Measurements from ENCODE around the gene NLE1.

The NLE1 gene

GRCh38 chr17:35141681-35142466 is at the start of gene NLE1:
Gene NLE1 (minus strand): TSS chr17:35142303. CDS start chr17:35142275, 28 bp downstream.
- POLR2A ChIA-PET, result interaction anchor here (0.8 to 1.8 kb wide), 6 partner anchors 8 to 563 kb away, joined by 3 to 6 read pairs (median 5); partner anchors contain the start of genes RAD51D and SLFN11
- DNase-seq (ENCODE audit: extremely low spot score), result peak; percentile 79
- CTCF ChIA-PET, result no interaction called here

GRCh38 chr17:35191001-35191695 is 49.0 kb upstream of the NLE1 start:
- TF ChIP-seq FOXK2 (IDR thresholded peaks at IDR 0.05) (no peak), ELF4 (IDR thresholded peaks at IDR 0.05) (no peak), SP1 (IDR thresholded peaks at IDR 0.05) (no peak), CTBP1 (IDR thresholded peaks at IDR 0.05; ENCODE audit: borderline replicate concordance) (no peak), PKNOX1 (IDR thresholded peaks at IDR 0.05) (no peak), L3MBTL2 (conservative IDR thresholded peaks at IDR 0.05) (no peak), TARDBP (IDR thresholded peaks at IDR 0.05) (no peak), FOXM1 (IDR thresholded peaks at IDR 0.05; ENCODE audit: borderline replicate concordance) (no peak), LEF1 (IDR thresholded peaks at IDR 0.05; ENCODE audit: borderline replicate concordance) (no peak), ARNT (IDR thresholded peaks at IDR 0.05) (no peak), ZNF384 (IDR thresholded peaks at IDR 0.05) (no peak), FOXA1 (IDR thresholded peaks at IDR 0.05) (no peak), SUZ12 (IDR thresholded peaks at IDR 0.05) (no peak), HDGF (IDR thresholded peaks at IDR 0.05; ENCODE audit: borderline replicate concordance) (no peak), NFRKB (IDR thresholded peaks at IDR 0.05) (no peak)
- no peak for DNase-seq (ENCODE audit: extremely low spot score)
- CTCF ChIA-PET, result no interaction called here
- POLR2A ChIA-PET, result no interaction called here

More at GRCh38 chr17:35141681-35142466, at the start of gene NLE1:
- TF ChIP-seq BHLHE40 (IDR thresholded peaks at IDR 0.05; ENCODE audit: borderline replicate concordance) (no peak), TARDBP (IDR thresholded peaks at IDR 0.05) (peak; percentile 66; the same call in 1 of the 2 replicates), L3MBTL2 (conservative IDR thresholded peaks at IDR 0.05) (peak; percentile 71)

GRCh38 chr17:35189291-35189690 is 47.2 kb upstream of the NLE1 start:
- TF ChIP-seq SUZ12 (IDR thresholded peaks at IDR 0.05) (no peak), SP1 (IDR thresholded peaks at IDR 0.05) (no peak), LEF1 (IDR thresholded peaks at IDR 0.05; ENCODE audit: borderline replicate concordance) (no peak), ZNF384 (IDR thresholded peaks at IDR 0.05) (no peak), PKNOX1 (IDR thresholded peaks at IDR 0.05) (no peak), TARDBP (IDR thresholded peaks at IDR 0.05) (no peak), CTBP1 (IDR thresholded peaks at IDR 0.05; ENCODE audit: borderline replicate concordance) (no peak), FOXK2 (IDR thresholded peaks at IDR 0.05) (no peak), HDGF (IDR thresholded peaks at IDR 0.05; ENCODE audit: borderline replicate concordance) (no peak), BHLHE40 (IDR thresholded peaks at IDR 0.05; ENCODE audit: borderline replicate concordance) (no peak), FOXM1 (IDR thresholded peaks at IDR 0.05; ENCODE audit: borderline replicate concordance) (no peak)
- no peak for DNase-seq (ENCODE audit: extremely low spot score)
- POLR2A ChIA-PET, result no interaction called here
- CTCF ChIA-PET, result interaction anchor here (0.6 kb wide), 1 partner anchor 21 kb away, joined by 5 read pairs; no protein-coding TSS in a partner anchor

GRCh38 chr17:35188111-35188510 is 46.0 kb upstream of the NLE1 start:
- no peak for DNase-seq (ENCODE audit: extremely low spot score)
- CTCF ChIA-PET, result interaction anchor here (0.6 kb wide), 1 partner anchor 665 kb away, joined by 3 read pairs; no protein-coding TSS in a partner anchor
- TF ChIP-seq HDGF (IDR thresholded peaks at IDR 0.05; ENCODE audit: borderline replicate concordance), result no peak
- no peak for TF ChIP-seq ZNF384 (IDR thresholded peaks at IDR 0.05)
- no peak for TF ChIP-seq BHLHE40 (IDR thresholded peaks at IDR 0.05; ENCODE audit: borderline replicate concordance)
- TF ChIP-seq PKNOX1 (IDR thresholded peaks at IDR 0.05), result no peak
- TF ChIP-seq ELF4 (IDR thresholded peaks at IDR 0.05), result no peak
- no peak for TF ChIP-seq FOXA1 (IDR thresholded peaks at IDR 0.05)
- no peak for TF ChIP-seq CTBP1 (IDR thresholded peaks at IDR 0.05; ENCODE audit: borderline replicate concordance)
- TF ChIP-seq SUZ12 (IDR thresholded peaks at IDR 0.05), result no peak
- no peak for TF ChIP-seq LEF1 (IDR thresholded peaks at IDR 0.05; ENCODE audit: borderline replicate concordance)
- TF ChIP-seq L3MBTL2 (conservative IDR thresholded peaks at IDR 0.05), result no peak
- POLR2A ChIA-PET, result no interaction called here

- TF ChIP-seq PKNOX1 (IDR thresholded peaks at IDR 0.05) (no peak), SP1 (IDR thresholded peaks at IDR 0.05) (no peak), FOXM1 (IDR thresholded peaks at IDR 0.05; ENCODE audit: borderline replicate concordance) (no peak), NFRKB (IDR thresholded peaks at IDR 0.05) (no peak), FOXK2 (IDR thresholded peaks at IDR 0.05) (no peak), ELF4 (IDR thresholded peaks at IDR 0.05) (no peak), TARDBP (IDR thresholded peaks at IDR 0.05) (no peak), LEF1 (IDR thresholded peaks at IDR 0.05; ENCODE audit: borderline replicate concordance) (no peak), ZNF384 (IDR thresholded peaks at IDR 0.05) (no peak), FOXA1 (IDR thresholded peaks at IDR 0.05) (no peak), ARNT (IDR thresholded peaks at IDR 0.05) (no peak), CTBP1 (IDR thresholded peaks at IDR 0.05; ENCODE audit: borderline replicate concordance) (no peak), L3MBTL2 (conservative IDR thresholded peaks at IDR 0.05) (no peak), SUZ12 (IDR thresholded peaks at IDR 0.05) (no peak), HDGF (IDR thresholded peaks at IDR 0.05; ENCODE audit: borderline replicate concordance) (no peak), BHLHE40 (IDR thresholded peaks at IDR 0.05; ENCODE audit: borderline replicate concordance) (no peak)
- no peak for DNase-seq (ENCODE audit: extremely low spot score)
- CTCF ChIA-PET, result interaction anchor here (0.6 kb wide), 1 partner anchor 664 kb away, joined by 3 read pairs; no protein-coding TSS in a partner anchor
- POLR2A ChIA-PET, result no interaction called here
These were observed 45.4 kb upstream of the NLE1 start for GRCh38 chr17:35187481-35187880.

All from HEK293T (cell line).